Pancreas (tissue), 10 donors: ENCODE measurements around the gene WWP2. TPM values are rescaled to one million over a fixed set of nuclear protein-coding genes. Genes with fewer than 3 reads are reported as not detected.
A peak's percentile ranks its signal among the peaks of the same experiment; 100 is the strongest.
"Not testable (repeated sequence)": the region's sequence is repeated elsewhere in the genome, so short reads cannot be mapped to it uniquely, and the experiment has no call there.

Experiments
- ATAC-seq, 4 donors: fragments of 200-7000 bp; cut with Tn5 transposase; one replicate each; pipeline versions ENCODE4 v1.8.0 to v1.9.1; 2020; ENCODE audit warnings: mild to moderate bottlenecking in 4 of 4, moderate library complexity in 4 of 4
- DNase-seq, 6 donors: peaks; one replicate each; pipeline ENCODE4 v3.0.0-alpha.2; 2020
- FAIRE-seq: peaks from 2 replicates; lab custom pipeline; 2012; peaks lifted over from hg19 to GRCh38; lab: Jason Lieb, UNC
- H3K27ac ChIP-seq, 4 donors: fragments of 200-600 bp; sonication (generic); 1 replicate in 3 of 4; 2 replicates in 1 of 4; pipeline versions ENCODE4 v1.5.0 to v1.8.0; 2020
- H3K27me3 ChIP-seq, 4 donors: fragments of 200-600 bp; one replicate each; pipeline ENCODE4 v1.8.0; 2021
- H3K36me3 ChIP-seq, 3 donors: fragments of 200-600 bp; sonication (generic) in 1 of 3; one replicate each; pipeline versions ENCODE4 v1.5.0 to v1.8.0; 2020 to 2021
- H3K4me1 ChIP-seq, 3 donors: fragments of 200-600 bp; one replicate each; pipeline ENCODE4 v1.8.0; 2021
- H3K4me3 ChIP-seq, 4 donors: fragments of 200-600 bp; sonication (generic) in 2 of 4; one replicate each; pipeline versions ENCODE4 v1.5.0 to v1.8.0; 2020 to 2021
- H3K9me3 ChIP-seq, 4 donors: fragments of 200-600 bp; one replicate each; pipeline ENCODE4 v1.8.0; 2021
- WGBS, 2 donors: extraction: QIAGEN DNeasy Blood & Tissue Kit; methylation state at CpG; one replicate each; pipeline ENCODE4 v1.1.7; 2013; 5-methylcytosine and 5-hydroxymethylcytosine counted together
- intact Hi-C, 3 donors: fragments of 100-400 bp; cut with DNase I; formaldehyde crosslinking; loops; one replicate each; pipeline versions ENCODE4 v1.11.1 to v1.14.2; 2022
- polyA plus RNA-seq, 2 donors: library from polyadenylated mRNA; stranded (reverse); fragments of 200-250 nt; gene quantifications; one replicate each; pipeline ENCODE4 v1.2.3, GENCODE V29; 2013
- total RNA-seq, 6 donors: library from RNA; stranded (reverse); fragmentation: NEBNext Ultra II Directional in 4 of 6; extraction: Animal tissue kit (Norgen Biotek cat#: 25700) in 4 of 6; gene quantifications; one replicate each; pipeline versions ENCODE4 v1.2.1 to v1.2.4, GENCODE V29; 2021 to 2023
- TF ChIP-seq, protein P1 (sequence below), 4 donors: fragments of 200-600 bp; sonication (generic) in 3 of 4; IDR thresholded peaks; one replicate each; pipeline versions ENCODE4 v1.5.0 to v1.8.0; 2021; ENCODE audit warnings: antibody characterized with exemption in 4 of 4
- donor health status: healthy with polysubstance abuse.
- donor health status: DM: no; HTN: no; CAD: no; lungs with moderate emphysema.
- donor health status: DM: no; HTN: no; CAD: no.
- donor health status: control.
- donor health status: control.
- donor health status: Bipolar disorder and iron deficiency.
- donor health status: DM: yes; HTN: yes; CAD: no.
- donor health status: DM: no; HTN: no; CAD: no.
- donor health status: DM: no; HTN: no; CAD: no.
- donor health status: DM: yes; HTN: yes; CAD: no.

Gene WWP2
- total and polyA plus RNA-seq, 8 donors = 27.4 to 50.4 (median 35.4) TPM

DNA sequence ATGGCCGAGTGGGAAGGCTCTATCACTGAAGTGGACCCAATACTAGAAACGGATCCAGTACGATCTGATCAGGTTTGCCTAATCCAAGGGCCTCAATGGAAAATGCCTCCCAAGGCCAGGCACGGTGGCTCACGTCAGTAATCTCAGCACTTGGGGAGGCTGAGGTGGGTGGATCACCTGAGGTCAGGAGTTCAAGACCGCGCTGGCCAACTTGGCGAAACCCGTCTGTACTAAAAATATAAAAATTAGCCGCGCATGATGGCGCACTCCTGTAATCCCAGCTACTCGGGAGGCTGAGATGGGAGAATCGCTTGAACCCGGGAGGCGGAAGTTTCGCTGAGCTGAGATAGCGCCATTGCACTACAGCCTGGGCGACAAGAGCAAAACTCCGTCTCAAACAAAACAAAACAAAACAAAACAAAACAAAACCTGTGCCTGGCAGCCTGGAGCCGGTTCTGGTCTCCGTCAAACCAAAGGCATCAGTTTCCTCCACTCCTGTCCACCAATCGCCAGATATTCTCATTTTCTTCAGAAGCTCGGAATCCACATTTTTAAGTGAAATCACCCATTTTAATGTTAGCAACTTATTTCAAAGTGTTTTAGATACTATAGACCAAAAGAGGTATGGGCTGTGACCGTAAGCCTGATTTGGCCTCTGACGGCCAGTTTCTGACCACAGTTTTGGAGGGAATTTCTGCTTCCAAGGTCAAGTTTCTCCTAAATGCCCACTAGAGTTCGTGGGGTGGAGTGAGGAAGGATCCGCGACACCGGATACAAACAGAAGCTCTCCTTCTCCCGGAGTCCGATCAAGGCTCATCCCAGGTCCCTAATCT, 36.4 kb upstream of the WWP2 start:
- Histone ChIP-seq H3K36me3 (no peaks in the 10 kb centered on the region), H3K27me3 (no peaks in the 10 kb centered on the region), H3K4me3 (peak overlapping the region; percentile 9 to 45 (median 32)), H3K9me3 (no peaks in the 10 kb centered on the region), H3K27ac (peak overlapping the region in 2 of 4 donors; percentile 28 to 47), H3K4me1 (no peaks in the 10 kb centered on the region)
- intact Hi-C loops = no loop called here
- no peak for ATAC-seq
- TF ChIP-seq, protein P1, sequence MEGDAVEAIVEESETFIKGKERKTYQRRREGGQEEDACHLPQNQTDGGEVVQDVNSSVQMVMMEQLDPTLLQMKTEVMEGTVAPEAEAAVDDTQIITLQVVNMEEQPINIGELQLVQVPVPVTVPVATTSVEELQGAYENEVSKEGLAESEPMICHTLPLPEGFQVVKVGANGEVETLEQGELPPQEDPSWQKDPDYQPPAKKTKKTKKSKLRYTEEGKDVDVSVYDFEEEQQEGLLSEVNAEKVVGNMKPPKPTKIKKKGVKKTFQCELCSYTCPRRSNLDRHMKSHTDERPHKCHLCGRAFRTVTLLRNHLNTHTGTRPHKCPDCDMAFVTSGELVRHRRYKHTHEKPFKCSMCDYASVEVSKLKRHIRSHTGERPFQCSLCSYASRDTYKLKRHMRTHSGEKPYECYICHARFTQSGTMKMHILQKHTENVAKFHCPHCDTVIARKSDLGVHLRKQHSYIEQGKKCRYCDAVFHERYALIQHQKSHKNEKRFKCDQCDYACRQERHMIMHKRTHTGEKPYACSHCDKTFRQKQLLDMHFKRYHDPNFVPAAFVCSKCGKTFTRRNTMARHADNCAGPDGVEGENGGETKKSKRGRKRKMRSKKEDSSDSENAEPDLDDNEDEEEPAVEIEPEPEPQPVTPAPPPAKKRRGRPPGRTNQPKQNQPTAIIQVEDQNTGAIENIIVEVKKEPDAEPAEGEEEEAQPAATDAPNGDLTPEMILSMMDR (IDR thresholded peaks at IDR 0.05) = no peak
- WGBS, 2 donors = 61 to 65% methylated on average over 32 of the region's 32 CpGs
- DNase-seq = peak in 1 of 6 donors; percentile 27
- no peak for FAIRE-seq

DNA sequence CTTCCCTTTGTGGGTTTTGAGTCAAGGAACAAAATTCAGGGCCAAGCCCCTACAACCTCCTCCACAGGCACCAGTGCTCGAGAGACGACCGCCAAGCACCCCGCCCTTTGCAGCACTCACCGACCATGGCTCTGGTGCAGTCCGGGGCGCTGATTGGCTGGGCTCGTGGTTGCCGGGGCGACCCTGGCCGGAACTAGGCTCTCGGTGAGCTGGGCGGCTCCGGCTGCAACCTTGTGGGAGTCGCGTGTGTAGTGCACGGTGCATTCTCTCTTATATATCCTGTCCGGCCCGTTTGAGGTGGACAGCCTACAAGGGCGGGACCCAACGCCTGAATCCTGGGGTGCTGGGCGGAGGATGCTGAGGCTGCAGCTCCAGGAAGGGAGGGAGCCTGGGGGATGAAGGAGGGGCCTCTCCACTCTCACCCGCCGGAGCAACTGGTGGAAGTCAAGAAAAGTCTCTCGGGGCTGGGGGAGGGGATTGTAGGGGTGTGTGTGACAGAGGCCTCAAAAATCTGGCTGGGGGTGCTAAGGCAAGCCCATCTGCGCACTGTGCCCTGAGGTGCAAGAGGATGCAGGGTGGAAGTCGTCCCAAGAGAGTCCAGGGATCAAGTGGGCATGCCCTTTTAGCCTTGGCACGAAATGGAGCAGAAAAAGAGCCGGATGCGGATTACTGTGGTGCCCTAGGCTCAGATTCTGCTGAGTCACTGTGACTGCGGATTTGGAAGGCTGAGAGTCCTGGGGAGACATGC, 35.6 kb upstream of the WWP2 start, which contains the start of gene NQO1:
TSS of gene NQO1 (minus strand) at position 248 of the 748 bp plus-strand sequence. CDS start at position 127, 121 bp downstream.
- no peak for FAIRE-seq
- H3K27me3 ChIP-seq = no peaks in the 10 kb centered on the region
- H3K9me3 ChIP-seq = no peaks in the 10 kb centered on the region
- ATAC-seq = peak; percentile 99
- H3K27ac ChIP-seq = peak within 1 kb of the TSS in 2 of 4 donors; percentile 28 to 47
- H3K4me1 ChIP-seq = no peaks in the 10 kb centered on the region
- 1 to 2% methylated on average over 30 to 31 of the region's 31 CpGs for WGBS, 2 donors
- H3K4me3 ChIP-seq = peak within 1 kb of the TSS; percentile 9 to 45 (median 32)
- intact Hi-C loops = no loop called here
- TF ChIP-seq, protein P1 (IDR thresholded peaks at IDR 0.05) = no peak
- no peaks in the 10 kb centered on the region for H3K36me3 ChIP-seq
- peak; percentile 82 to 94 (median 88) for DNase-seq

DNA sequence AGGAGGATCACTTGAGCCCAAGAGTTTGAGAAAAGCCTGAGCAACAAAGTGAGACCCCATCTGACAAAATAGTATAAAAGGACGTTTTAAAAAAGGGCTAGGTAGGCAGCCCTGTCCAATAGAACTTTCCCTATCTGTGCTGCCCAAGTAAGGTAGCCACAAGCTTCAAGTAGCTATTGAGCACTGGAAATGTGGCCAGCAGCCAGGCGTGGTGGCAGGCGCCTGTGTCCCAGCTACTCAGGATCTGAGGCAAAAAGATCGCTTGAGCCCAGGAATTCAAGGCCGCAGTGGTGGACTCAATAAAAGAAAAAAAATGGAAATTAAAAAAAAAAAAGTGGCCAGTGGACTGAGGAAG, 34.2 kb upstream of the WWP2 start:
- intact Hi-C loops = no loop called here

DNA sequence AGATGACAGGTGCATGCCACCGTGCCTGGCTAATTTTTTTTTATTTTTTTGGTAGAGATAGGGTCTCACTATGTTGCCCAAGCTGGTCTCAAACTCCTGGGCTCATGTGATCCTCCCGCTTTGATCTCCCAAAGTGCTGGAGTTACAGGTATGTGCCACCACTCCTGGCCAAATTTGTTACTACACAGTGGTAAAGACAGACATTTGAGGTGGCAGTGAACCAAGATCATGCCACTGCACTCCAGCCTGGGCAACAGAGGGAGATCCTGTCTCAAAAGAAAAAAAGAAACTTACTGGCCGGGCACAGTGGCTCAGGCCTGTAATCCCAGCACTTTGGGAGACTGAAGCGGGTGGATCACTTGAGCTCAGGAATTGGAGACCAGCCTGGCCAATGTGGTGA, 33.1 kb upstream of the WWP2 start:
- H3K27me3 ChIP-seq, H3K4me1 ChIP-seq, FAIRE-seq, H3K4me3 ChIP-seq, H3K9me3 ChIP-seq, H3K27ac ChIP-seq, intact Hi-C loops, H3K36me3 ChIP-seq, ATAC-seq: not testable (repeated sequence)
- 83 to 88% methylated on average over 4 of the region's 4 CpGs for WGBS, 2 donors
- peak in 1 of 6 donors; percentile 5 for DNase-seq

More for the DNA sequence above, 34.2 kb upstream of the WWP2 start:
- 78 to 86% methylated on average over 5 of the region's 5 CpGs for WGBS, 2 donors
- no peak overlapping the region for H3K27ac ChIP-seq
- TF ChIP-seq, protein P1 (IDR thresholded peaks at IDR 0.05) = no peak
- FAIRE-seq (no peak), DNase-seq (peak in 1 of 6 donors; percentile 55), ATAC-seq (no peak)
- no peaks in the 10 kb centered on the region for H3K4me1 ChIP-seq
- H3K36me3 ChIP-seq = no peaks in the 10 kb centered on the region
- H3K9me3 ChIP-seq = no peaks in the 10 kb centered on the region
- no peak overlapping the region for H3K4me3 ChIP-seq
- no peaks in the 10 kb centered on the region for H3K27me3 ChIP-seq

DNA sequence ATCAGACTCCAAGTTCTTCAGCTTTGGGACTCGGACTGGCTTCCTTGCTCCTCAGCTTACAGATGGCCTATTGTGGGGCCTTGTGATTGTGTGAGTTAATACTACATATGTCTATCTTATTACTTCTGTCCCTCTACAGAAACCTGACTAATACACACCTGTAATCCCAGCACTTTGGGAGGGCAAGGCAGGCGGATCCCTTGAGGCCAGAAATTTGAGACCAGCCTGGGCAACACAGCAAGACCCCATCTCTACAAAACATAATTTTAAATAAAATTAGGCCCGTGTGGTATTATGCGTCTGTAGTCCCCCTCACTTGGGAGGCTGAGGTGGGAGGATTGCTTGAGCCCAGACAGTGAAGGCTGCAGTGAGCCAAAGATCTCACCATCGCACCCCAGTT, 30.9 kb upstream of the WWP2 start:
- 74 to 75% methylated on average over 5 of the region's 5 CpGs for WGBS, 2 donors
- H3K4me3 ChIP-seq, intact Hi-C loops, H3K27me3 ChIP-seq, H3K27ac ChIP-seq, ATAC-seq, DNase-seq, H3K36me3 ChIP-seq, FAIRE-seq, H3K9me3 ChIP-seq, H3K4me1 ChIP-seq: not testable (repeated sequence)
